ENCODE results near the gene SIGLEC11.

Gene SIGLEC11

GRCh38 chr19:49937750-49938381 is 23.1 kb downstream of the SIGLEC11 start (continued):
- TF ChIP-seq ZBTB49 (tag by site-specific recombination; IDR thresholded peaks at IDR 0.05; ENCODE audit: low read depth) (no peak), ZNF114 (tag by site-specific recombination; IDR thresholded peaks at IDR 0.05) (no peak), ZNF549 (tag by site-specific recombination; IDR thresholded peaks at IDR 0.05) (no peak), ZNF707 (tag by site-specific recombination; IDR thresholded peaks at IDR 0.05) (no peak), ZNF350 (tag by site-specific recombination; IDR thresholded peaks at IDR 0.05) (no peak), ATF2 (tag by site-specific recombination; IDR thresholded peaks at IDR 0.05; ENCODE audit: low read depth) (no peak), ZNF221 (tag by site-specific recombination; IDR thresholded peaks at IDR 0.05; ENCODE audit: borderline replicate concordance) (no peak), ZNF776 (tag by site-specific recombination; IDR thresholded peaks at IDR 0.05; ENCODE audit: borderline replicate concordance) (no peak), ZNF37A (tag by site-specific recombination; IDR thresholded peaks at IDR 0.05) (no peak), HOXD13 (CRISPR knock-in tag; IDR thresholded peaks at IDR 0.05; ENCODE audit: borderline replicate concordance) (no peak), ZNF561 (tag by site-specific recombination; IDR thresholded peaks at IDR 0.05; ENCODE audit: borderline replicate concordance) (peak; percentile 72; the same call in 1 of the 2 replicates), ZNF146 (tag by site-specific recombination; IDR thresholded peaks at IDR 0.05) (no peak), ZNF747 (tag by site-specific recombination; IDR thresholded peaks at IDR 0.05) (no peak), KLF17 (tag by site-specific recombination; IDR thresholded peaks at IDR 0.05) (no peak), ZNF2 (tag by site-specific recombination; IDR thresholded peaks at IDR 0.05) (no peak), ZNF501 (tag by site-specific recombination; IDR thresholded peaks at IDR 0.05) (no peak), ZNF248 (tag by site-specific recombination; IDR thresholded peaks at IDR 0.05) (no peak), ZNF518A (tag by site-specific recombination; conservative IDR thresholded peaks at IDR 0.05; ENCODE audit: low read depth) (no peak), ZNF792 (tag by site-specific recombination; IDR thresholded peaks at IDR 0.05) (no peak), ZFP3 (tag by site-specific recombination; IDR thresholded peaks at IDR 0.05; ENCODE audit: low read depth) (no peak), ZNF677 (tag by site-specific recombination; IDR thresholded peaks at IDR 0.05) (no peak), ZNF280D (tag by site-specific recombination; IDR thresholded peaks at IDR 0.05) (no peak), KLF10 (tag by site-specific recombination; IDR thresholded peaks at IDR 0.05) (no peak), ZNF670 (tag by site-specific recombination; IDR thresholded peaks at IDR 0.05; ENCODE audit: low read depth) (no peak), ZBTB21 (tag by site-specific recombination; IDR thresholded peaks at IDR 0.05) (no peak), ZNF311 (tag by site-specific recombination; IDR thresholded peaks at IDR 0.05; ENCODE audit: borderline replicate concordance) (no peak), REPIN1 (tag by site-specific recombination; IDR thresholded peaks at IDR 0.05; ENCODE audit: low read depth) (no peak), ZNF529 (tag by site-specific recombination; IDR thresholded peaks at IDR 0.05; ENCODE audit: insufficient replicate concordance) (no peak)

All from HEK293 (cell line).